ENCODE measurements around the gene PSMA6. TPM values are rescaled to one million over a fixed set of nuclear protein-coding genes. Genes with fewer than 3 reads are reported as not detected.

The PSMA6 gene
- total and polyA plus RNA-seq, 2 of the 13 experiments (the other 11 are each of a cell fraction or from before 2014, with no cell fraction given): 525 to 1,109 TPM

DNA sequence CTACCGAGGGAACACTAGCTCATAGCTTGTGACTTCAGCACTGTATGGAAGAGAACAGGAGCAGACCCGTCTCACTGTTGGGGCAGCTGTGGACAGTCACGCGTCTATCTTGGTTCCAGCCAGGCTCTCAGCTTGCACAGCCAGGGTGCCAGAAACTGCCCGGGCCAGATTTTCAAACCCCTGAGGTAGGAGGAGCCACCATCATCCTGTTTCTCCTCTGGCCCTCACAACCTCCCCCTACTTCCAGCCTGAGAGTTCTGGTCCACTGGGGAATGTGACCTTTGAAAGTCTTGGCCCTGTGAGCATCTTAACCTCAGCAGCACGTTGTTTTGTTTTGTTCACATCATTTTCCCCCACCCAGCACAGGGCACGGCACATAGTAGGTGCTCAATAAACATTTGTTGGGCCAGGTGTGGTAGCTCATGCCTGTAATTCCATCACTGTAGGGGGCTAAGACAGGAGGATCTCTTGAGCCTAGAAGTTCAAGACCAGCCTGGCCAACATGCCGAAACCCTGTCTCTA is 50.4 kb downstream of the PSMA6 start:
- H3K9ac ChIP-seq (ENCODE audit: insufficient read depth, low read depth, low read length): peak overlapping the region; percentile 60; the same call in 1 of the 2 replicates
- peak overlapping the region; percentile 95 for H3K4me2 ChIP-seq (ENCODE audit: low read depth, low read length)
- no peaks in the 10 kb centered on the region for H4K20me1 ChIP-seq (ENCODE audit: insufficient read depth, low read length)
- H3K4me1 ChIP-seq (ENCODE audit: insufficient read depth, low read length): peaks cover 90% of the 10 kb centered on the region
- BruUV-seq (replicated peaks): no TSS peak
- H3K27ac ChIP-seq (ENCODE audit: extremely low read length, insufficient read depth, low read length): no peak overlapping the region
- H2AFZ ChIP-seq (ENCODE audit: low read length): peak overlapping the region; percentile 24
- H3K79me2 ChIP-seq (ENCODE audit: insufficient read depth, low read length): no peaks in the 10 kb centered on the region
- peaks cover 0 to 3% of the 10 kb centered on the region in 2 experiments; a peak in 2 of 5 replicates for H3K27me3 ChIP-seq (ENCODE audit: control insufficient read depth in 1 of 2, insufficient read depth in 2 of 2, low read length in 2 of 2)
- FAIRE-seq: no peak
- intact Hi-C loops (cut with micrococcal nuclease; ENCODE audit: unreplicated experiment) (no loop called here), in situ Hi-C loops (cut with HindIII; ENCODE audit: extremely low pct_ligation_motif_present, low pct_unique_long_range_greater_than_20kb) (no loop called here)
- H3K9me3 ChIP-seq (ENCODE audit: low read length): no peaks in the 10 kb centered on the region
- ATAC-seq: no peak
- WGBS (ENCODE audit: low lambda C conversion rate): 23% methylated on average over 8 of the region's 8 CpGs
- ChIA-PET CTCF (ENCODE audit: low intra/inter-chr PET ratio, low total read pairs) (interaction anchor here (1.4 kb wide), 1 partner anchor 62 kb away, joined by 3 read pairs; the partner anchor contains the start of gene NFKBIA), POLR2A (interaction anchor here (1.1 to 15.5 kb wide), 11 partner anchors 9 to 360 kb away, joined by 3 to 473 read pairs (median 14); partner anchors contain the start of genes NFKBIA, PSMA6 and SRP54)
- H3K4me3 ChIP-seq (replicated peaks in 1 of 3; ENCODE audit: insufficient read depth in 1 of 3, low read depth in 2 of 3, low read length in 3 of 3): peak overlapping the region; percentile 63 to 78 (median 64)
- H3K36me3 ChIP-seq (replicated peaks in 1 of 2; ENCODE audit: control insufficient read depth in 1 of 2, insufficient read depth in 2 of 2, low read length in 2 of 2): no peaks in the 10 kb centered on the region
- DNase-seq (ENCODE audit: low spot score): no peak
- TF ChIP-seq ZBTB8A (CRISPR knock-in tag; IDR thresholded peaks at IDR 0.05; ENCODE audit: borderline replicate concordance, low read depth) (no peak), ZNF180 (CRISPR knock-in tag; IDR thresholded peaks at IDR 0.05; ENCODE audit: borderline replicate concordance, low read depth) (0 out of 2 replicates have a peak, but pooled peaks have one; percentile 14), HOXA7 (CRISPR knock-in tag; IDR thresholded peaks at IDR 0.05) (no peak), ZFP90 (CRISPR knock-in tag; IDR thresholded peaks at IDR 0.05; ENCODE audit: borderline replicate concordance) (peak; percentile 49; the same call in 1 of the 2 replicates), ZBTB38 (CRISPR knock-in tag; IDR thresholded peaks at IDR 0.05) (peak; percentile 34; the same call in 1 of the 2 replicates), EEA1 (CRISPR knock-in tag; IDR thresholded peaks at IDR 0.05; ENCODE audit: borderline replicate concordance) (0 out of 2 replicates have a peak, but pooled peaks have one; percentile 66), ZNF510 (CRISPR knock-in tag; IDR thresholded peaks at IDR 0.05; ENCODE audit: low read depth) (no peak), HOXD1 (CRISPR knock-in tag; IDR thresholded peaks at IDR 0.05) (0 out of 2 replicates have a peak, but pooled peaks have one; percentile 39), ZNF230 (CRISPR knock-in tag; IDR thresholded peaks at IDR 0.05) (0 out of 2 replicates have a peak, but pooled peaks have one; percentile 79), WIZ (CRISPR knock-in tag; IDR thresholded peaks at IDR 0.05) (peak; percentile 27; the same call in 1 of the 2 replicates), ZMYM3 (CRISPR knock-in tag; IDR thresholded peaks at IDR 0.05) (peak; percentile 80), PHB2 (IDR thresholded peaks at IDR 0.05; ENCODE audit: partially characterized antibody) (no peak), ZFP41 (CRISPR knock-in tag; IDR thresholded peaks at IDR 0.05; ENCODE audit: borderline replicate concordance) (0 out of 2 replicates have a peak, but pooled peaks have one; percentile 11), KDM1A (CRISPR knock-in tag; IDR thresholded peaks at IDR 0.05) (0 out of 2 replicates have a peak, but pooled peaks have one; percentile 36), ZNF766 (CRISPR knock-in tag; IDR thresholded peaks at IDR 0.05; ENCODE audit: borderline replicate concordance) (peak; percentile 70; the same call in 1 of the 2 replicates)
- TF ChIP-seq, protein P1, sequence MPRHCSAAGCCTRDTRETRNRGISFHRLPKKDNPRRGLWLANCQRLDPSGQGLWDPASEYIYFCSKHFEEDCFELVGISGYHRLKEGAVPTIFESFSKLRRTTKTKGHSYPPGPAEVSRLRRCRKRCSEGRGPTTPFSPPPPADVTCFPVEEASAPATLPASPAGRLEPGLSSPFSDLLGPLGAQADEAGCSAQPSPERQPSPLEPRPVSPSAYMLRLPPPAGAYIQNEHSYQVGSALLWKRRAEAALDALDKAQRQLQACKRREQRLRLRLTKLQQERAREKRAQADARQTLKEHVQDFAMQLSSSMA (CRISPR knock-in tag; IDR thresholded peaks at IDR 0.05): no peak
- TF ChIP-seq, protein P2, sequence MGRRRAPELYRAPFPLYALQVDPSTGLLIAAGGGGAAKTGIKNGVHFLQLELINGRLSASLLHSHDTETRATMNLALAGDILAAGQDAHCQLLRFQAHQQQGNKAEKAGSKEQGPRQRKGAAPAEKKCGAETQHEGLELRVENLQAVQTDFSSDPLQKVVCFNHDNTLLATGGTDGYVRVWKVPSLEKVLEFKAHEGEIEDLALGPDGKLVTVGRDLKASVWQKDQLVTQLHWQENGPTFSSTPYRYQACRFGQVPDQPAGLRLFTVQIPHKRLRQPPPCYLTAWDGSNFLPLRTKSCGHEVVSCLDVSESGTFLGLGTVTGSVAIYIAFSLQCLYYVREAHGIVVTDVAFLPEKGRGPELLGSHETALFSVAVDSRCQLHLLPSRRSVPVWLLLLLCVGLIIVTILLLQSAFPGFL (CRISPR knock-in tag; IDR thresholded peaks at IDR 0.05): 0 out of 2 replicates have a peak, but pooled peaks have one; percentile 12
- TF ChIP-seq, protein P3, sequence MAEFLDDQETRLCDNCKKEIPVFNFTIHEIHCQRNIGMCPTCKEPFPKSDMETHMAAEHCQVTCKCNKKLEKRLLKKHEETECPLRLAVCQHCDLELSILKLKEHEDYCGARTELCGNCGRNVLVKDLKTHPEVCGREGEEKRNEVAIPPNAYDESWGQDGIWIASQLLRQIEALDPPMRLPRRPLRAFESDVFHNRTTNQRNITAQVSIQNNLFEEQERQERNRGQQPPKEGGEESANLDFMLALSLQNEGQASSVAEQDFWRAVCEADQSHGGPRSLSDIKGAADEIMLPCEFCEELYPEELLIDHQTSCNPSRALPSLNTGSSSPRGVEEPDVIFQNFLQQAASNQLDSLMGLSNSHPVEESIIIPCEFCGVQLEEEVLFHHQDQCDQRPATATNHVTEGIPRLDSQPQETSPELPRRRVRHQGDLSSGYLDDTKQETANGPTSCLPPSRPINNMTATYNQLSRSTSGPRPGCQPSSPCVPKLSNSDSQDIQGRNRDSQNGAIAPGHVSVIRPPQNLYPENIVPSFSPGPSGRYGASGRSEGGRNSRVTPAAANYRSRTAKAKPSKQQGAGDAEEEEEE (CRISPR knock-in tag; IDR thresholded peaks at IDR 0.05; ENCODE audit: borderline replicate concordance): 0 out of 2 replicates have a peak, but pooled peaks have one; percentile 19
- TF ChIP-seq, protein P4, sequence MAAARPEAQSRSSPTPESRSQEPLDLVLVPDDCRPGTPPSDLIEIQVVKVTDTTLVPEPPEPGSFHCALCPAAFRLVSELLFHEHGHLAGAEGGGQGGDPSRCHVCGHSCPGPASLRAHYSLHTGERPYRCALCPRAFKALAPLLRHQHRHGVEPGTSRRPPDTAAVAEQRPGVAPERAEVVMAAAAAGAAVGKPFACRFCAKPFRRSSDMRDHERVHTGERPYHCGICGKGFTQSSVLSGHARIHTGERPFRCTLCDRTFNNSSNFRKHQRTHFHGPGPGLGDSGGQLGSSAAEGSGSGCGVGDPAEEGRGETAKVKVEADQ (CRISPR knock-in tag; IDR thresholded peaks at IDR 0.05; ENCODE audit: borderline replicate concordance): 0 out of 2 replicates have a peak, but pooled peaks have one; percentile 59
